Skeletal muscle satellite cell (primary cell): ENCODE data around the gene TMPRSS11A.

Source experiments
- H3K27me3 ChIP-seq: 2 replicates; pipeline ENCODE4 v1.7.0; 2013; ENCODE audit warnings: low read length; ENCODE audit not compliant: control insufficient read depth, insufficient read depth
- H3K36me3 ChIP-seq: 2 replicates; pipeline ENCODE4 v1.7.0; 2013; ENCODE audit warnings: mild to moderate bottlenecking, control low read depth, low read length; ENCODE audit not compliant: insufficient read depth
- H3K4me1 ChIP-seq: 2 replicates; pipeline ENCODE4 v1.7.0; 2013; ENCODE audit warnings: low read length; ENCODE audit not compliant: control insufficient read depth, insufficient read depth
- H3K4me2 ChIP-seq: 2 replicates; pipeline ENCODE4 v1.7.0; 2013; ENCODE audit warnings: mild to moderate bottlenecking, low read length
- H3K4me3 ChIP-seq: 2 replicates; pipeline ENCODE4 v1.7.0; 2013; ENCODE audit warnings: low read length
- H3K9ac ChIP-seq: 2 replicates; pipeline ENCODE4 v1.7.0; 2013; ENCODE audit warnings: mild to moderate bottlenecking, low read depth, low read length, moderate library complexity
- H3K9me3 ChIP-seq: replicated peaks from 2 replicates; pipeline ENCODE4 v1.7.0; 2013; ENCODE audit warnings: mild to moderate bottlenecking, control low read depth, low read length
- small RNA-seq: library from RNA; depleted of rRNA; stranded (forward); fragments of <200 nt; gene quantifications from one replicate; pipeline ENCODE3, GENCODE V24; 2012

TMPRSS11A gene

DNA sequence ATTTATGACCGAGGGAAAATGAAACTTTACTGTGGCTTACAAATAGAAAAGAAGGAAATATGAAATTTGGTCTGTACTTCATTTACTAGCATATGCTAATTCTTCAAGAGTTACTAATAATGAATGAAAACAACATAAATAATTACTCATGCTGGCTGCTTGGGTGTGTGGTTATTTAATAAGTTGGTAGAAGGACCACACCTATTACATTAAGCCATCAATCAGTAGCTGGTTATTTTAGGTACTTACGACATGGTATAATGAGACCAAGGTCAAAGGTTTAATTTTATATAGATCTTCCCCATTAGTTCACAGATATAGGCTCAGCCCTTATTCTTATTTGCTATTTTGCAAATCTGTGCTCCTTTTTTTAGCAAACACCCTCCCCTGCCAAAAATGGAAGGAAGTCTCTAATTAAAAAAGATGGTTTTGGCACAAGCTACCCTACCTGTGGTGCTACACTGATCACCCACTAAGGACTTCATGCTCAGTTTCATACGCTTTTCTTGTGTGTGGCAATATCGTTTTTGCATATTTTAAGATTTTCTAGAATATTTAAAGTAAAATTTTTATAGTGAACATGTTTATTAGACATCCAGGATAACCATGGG lies 93.6 kb downstream of the TMPRSS11A start:
- Histone ChIP-seq H3K4me1 (peaks cover 1% of the 10 kb centered on the region), H3K9ac (no peak overlapping the region), H3K27me3 (no peaks in the 10 kb centered on the region), H3K9me3 (no peaks in the 10 kb centered on the region), H3K4me2 (no peak overlapping the region), H3K4me3 (no peak overlapping the region), H3K36me3 (no peaks in the 10 kb centered on the region)

DNA sequence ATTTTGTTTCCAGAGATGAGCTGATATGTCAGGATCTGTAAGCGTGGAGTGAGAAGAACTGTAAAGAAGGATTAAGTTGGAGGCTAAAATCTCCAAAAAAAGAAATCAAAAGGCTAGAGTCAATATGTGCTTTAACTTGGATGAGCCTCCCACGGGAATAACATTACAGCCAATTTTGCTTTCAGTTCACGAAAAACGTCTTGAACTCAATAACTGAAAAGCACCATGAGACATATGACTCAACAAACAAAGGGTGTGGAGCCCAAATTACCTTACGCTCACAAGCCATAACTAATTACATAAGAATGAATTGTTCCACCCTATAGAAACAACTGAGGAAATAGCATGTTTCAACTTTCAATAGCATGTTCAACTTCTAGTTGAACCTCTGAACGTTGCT lies 101.8 kb downstream of the TMPRSS11A start:
- Histone ChIP-seq H3K4me1 (no peaks in the 10 kb centered on the region), H3K9me3 (no peaks in the 10 kb centered on the region), H3K27me3 (no peaks in the 10 kb centered on the region), H3K36me3 (no peaks in the 10 kb centered on the region), H3K9ac (no peak overlapping the region), H3K4me2 (peak overlapping the region; percentile 59), H3K4me3 (no peak overlapping the region)

Small RNA genes within 50 kb of the gene (small RNA-seq; reads per million reads assigned to genes)
- 0.77 reads per million, percentile 14 among the genes with 10 or more reads in this experiment for gene RNU6-95P
